ENCODE results near the gene HOXB9. TPM values are rescaled to one million over a fixed set of nuclear protein-coding genes. Genes with fewer than 3 reads are reported as not detected.

Gene HOXB9
- total and polyA plus RNA-seq, 2 of the 13 experiments (the other 11 are each of a cell fraction or from before 2014, with no cell fraction given) = not detected

DNA sequence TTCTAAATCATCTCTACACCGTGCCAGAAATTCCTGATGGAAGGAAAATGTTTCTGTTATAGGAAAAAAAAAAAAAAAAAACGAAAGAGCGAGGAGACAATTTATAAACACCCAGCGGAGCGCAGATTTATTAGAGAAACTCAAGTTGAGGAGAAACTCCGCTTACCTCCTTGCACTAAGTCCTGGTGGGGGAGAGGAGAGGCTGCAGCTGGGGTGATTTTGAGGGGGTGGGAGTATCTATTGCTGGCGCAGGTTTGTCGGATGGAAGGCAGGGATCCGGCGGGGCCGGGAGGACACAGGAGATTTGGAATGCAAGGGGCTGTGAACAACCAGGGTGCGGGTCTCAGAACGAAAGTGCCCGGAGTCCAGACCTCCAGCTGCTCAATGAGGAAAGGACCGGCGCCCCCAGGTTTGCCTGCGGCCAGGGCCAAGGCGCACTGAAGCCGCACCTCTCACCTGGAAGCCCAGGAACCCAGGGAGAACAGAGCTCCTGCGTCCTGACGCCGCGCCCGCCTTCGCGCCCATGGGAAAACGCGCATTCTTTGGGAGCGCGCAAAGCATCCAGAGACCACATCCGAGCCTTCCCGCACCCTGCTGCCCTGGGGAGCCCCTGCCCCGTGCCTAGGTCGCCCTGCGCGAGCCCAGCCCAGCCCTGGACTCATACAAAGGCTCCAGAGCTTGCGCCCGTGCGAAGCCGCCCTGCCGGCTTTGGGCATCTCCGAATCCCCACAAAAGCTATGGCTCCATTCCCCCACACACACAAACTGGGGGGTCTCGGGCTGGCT, 8.5 kb downstream of the HOXB9 start:
- H3K27ac ChIP-seq (ENCODE audit: extremely low read length, insufficient read depth, low read length) = no peak overlapping the region
- no peak overlapping the region for H3K9ac ChIP-seq (ENCODE audit: insufficient read depth, low read depth, low read length)
- peaks cover 49 to 97% of the 10 kb centered on the region in 2 experiments for H3K27me3 ChIP-seq (ENCODE audit: control insufficient read depth in 1 of 2, insufficient read depth in 2 of 2, low read length in 2 of 2)

GRCh38 chr17:48616717-48617470, 9.3 kb downstream of the HOXB9 start:
- BruUV-seq (replicated peaks) = no TSS peak
- no peaks in the 10 kb centered on the region for H3K36me3 ChIP-seq (replicated peaks in 1 of 2; ENCODE audit: control insufficient read depth in 1 of 2, insufficient read depth in 2 of 2, low read length in 2 of 2)
- DNase-seq (ENCODE audit: low spot score) = no peak
- peaks cover 8% of the 10 kb centered on the region; the same call in 1 of the 2 replicates for H4K20me1 ChIP-seq (ENCODE audit: insufficient read depth, low read length)
- no peaks in the 10 kb centered on the region for H3K9me3 ChIP-seq (ENCODE audit: low read length)
- TF ChIP-seq CBX2 (IDR thresholded peaks at IDR 0.05; ENCODE audit: low read depth, low read length) = 0 out of 2 replicates have a peak, but pooled peaks have one; percentile 37
- no peak for TF ChIP-seq CBX2 (CRISPR knock-in tag; IDR thresholded peaks at IDR 0.05; ENCODE audit: low read depth)
- TF ChIP-seq ZC3H13 (CRISPR knock-in tag; IDR thresholded peaks at IDR 0.05) = no peak
- TF ChIP-seq, protein P1, sequence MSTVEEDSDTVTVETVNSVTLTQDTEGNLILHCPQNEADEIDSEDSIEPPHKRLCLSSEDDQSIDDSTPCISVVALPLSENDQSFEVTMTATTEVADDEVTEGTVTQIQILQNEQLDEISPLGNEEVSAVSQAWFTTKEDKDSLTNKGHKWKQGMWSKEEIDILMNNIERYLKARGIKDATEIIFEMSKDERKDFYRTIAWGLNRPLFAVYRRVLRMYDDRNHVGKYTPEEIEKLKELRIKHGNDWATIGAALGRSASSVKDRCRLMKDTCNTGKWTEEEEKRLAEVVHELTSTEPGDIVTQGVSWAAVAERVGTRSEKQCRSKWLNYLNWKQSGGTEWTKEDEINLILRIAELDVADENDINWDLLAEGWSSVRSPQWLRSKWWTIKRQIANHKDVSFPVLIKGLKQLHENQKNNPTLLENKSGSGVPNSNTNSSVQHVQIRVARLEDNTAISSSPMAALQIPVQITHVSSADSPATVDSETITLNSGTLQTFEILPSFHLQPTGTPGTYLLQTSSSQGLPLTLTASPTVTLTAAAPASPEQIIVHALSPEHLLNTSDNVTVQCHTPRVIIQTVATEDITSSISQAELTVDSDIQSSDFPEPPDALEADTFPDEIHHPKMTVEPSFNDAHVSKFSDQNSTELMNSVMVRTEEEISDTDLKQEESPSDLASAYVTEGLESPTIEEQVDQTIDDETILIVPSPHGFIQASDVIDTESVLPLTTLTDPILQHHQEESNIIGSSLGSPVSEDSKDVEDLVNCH (CRISPR knock-in tag; IDR thresholded peaks at IDR 0.05) = no peak
- TF ChIP-seq ATF7 (IDR thresholded peaks at IDR 0.05) = no peak
- no peak for TF ChIP-seq ATF7 (CRISPR knock-in tag; IDR thresholded peaks at IDR 0.05)
- TF ChIP-seq EZH2 (conservative IDR thresholded peaks at IDR 0.05; ENCODE audit: low read depth, low read length) = 0 out of 2 replicates have a peak, but pooled peaks have one; percentile 27
- CTCF ChIA-PET (ENCODE audit: low intra/inter-chr PET ratio, low total read pairs) = interaction anchor here (1.5 kb wide), 1 partner anchor 282 kb away, joined by 5 read pairs; no protein-coding TSS in a partner anchor
- FAIRE-seq = no peak
- peaks cover 10% of the 10 kb centered on the region for H3K4me1 ChIP-seq (ENCODE audit: insufficient read depth, low read length)
- H3K4me3 ChIP-seq (replicated peaks in 1 of 3; ENCODE audit: insufficient read depth in 1 of 3, low read depth in 2 of 3, low read length in 3 of 3) = no peak overlapping the region
- H3K79me2 ChIP-seq (ENCODE audit: insufficient read depth, low read length) = no peaks in the 10 kb centered on the region
- H3K9ac ChIP-seq (ENCODE audit: insufficient read depth, low read depth, low read length) = no peak overlapping the region
- H3K27ac ChIP-seq (ENCODE audit: extremely low read length, insufficient read depth, low read length) = no peak overlapping the region
- ATAC-seq = no peak
- WGBS (ENCODE audit: low lambda C conversion rate) = 9% methylated on average over 14 of the region's 15 CpGs
- no peak overlapping the region for H2AFZ ChIP-seq (ENCODE audit: low read length)
- no peak overlapping the region for H3K4me2 ChIP-seq (ENCODE audit: low read depth, low read length)
- intact Hi-C loops (cut with micrococcal nuclease; ENCODE audit: unreplicated experiment) = loop anchor here (5.0 kb wide), 2 partner anchors 355 to 590 kb away; no protein-coding TSS in a partner anchor
- H3K27me3 ChIP-seq (ENCODE audit: control insufficient read depth in 1 of 2, insufficient read depth in 2 of 2, low read length in 2 of 2) = peaks cover 45 to 97% of the 10 kb centered on the region in 2 experiments
- POLR2A ChIA-PET = no interaction called here
- in situ Hi-C loops (cut with HindIII; ENCODE audit: extremely low pct_ligation_motif_present, low pct_unique_long_range_greater_than_20kb) = no loop called here

More for the DNA sequence above, 8.5 kb downstream of the HOXB9 start:
- BruUV-seq (replicated peaks) = no TSS peak
- CTCF ChIA-PET (ENCODE audit: low intra/inter-chr PET ratio, low total read pairs) = interaction anchor here (1.2 to 2.0 kb wide), 8 partner anchors 243 to 592 kb away, joined by 3 to 24 read pairs (median 5); no protein-coding TSS in a partner anchor
- H3K4me3 ChIP-seq (replicated peaks in 1 of 3; ENCODE audit: insufficient read depth in 1 of 3, low read depth in 2 of 3, low read length in 3 of 3) = no peak overlapping the region
- H4K20me1 ChIP-seq (ENCODE audit: insufficient read depth, low read length) = peaks cover 8% of the 10 kb centered on the region; the same call in 1 of the 2 replicates
- H3K9me3 ChIP-seq (ENCODE audit: low read length) = no peaks in the 10 kb centered on the region
- intact Hi-C loops (cut with micrococcal nuclease; ENCODE audit: unreplicated experiment) = loop anchor here (1.0 to 5.0 kb wide), 4 partner anchors 281 to 590 kb away; no protein-coding TSS in a partner anchor
- no peak for DNase-seq (ENCODE audit: low spot score)
- 46% methylated on average over 36 of the region's 43 CpGs for WGBS (ENCODE audit: low lambda C conversion rate)
- H3K4me1 ChIP-seq (ENCODE audit: insufficient read depth, low read length) = peaks cover 6% of the 10 kb centered on the region
- POLR2A ChIA-PET = no interaction called here
- no peak for ATAC-seq
- H2AFZ ChIP-seq (ENCODE audit: low read length) = no peak overlapping the region
- H3K36me3 ChIP-seq (replicated peaks in 1 of 2; ENCODE audit: control insufficient read depth in 1 of 2, insufficient read depth in 2 of 2, low read length in 2 of 2) = no peaks in the 10 kb centered on the region
- no peak overlapping the region for H3K4me2 ChIP-seq (ENCODE audit: low read depth, low read length)
- no peak for TF ChIP-seq NFYB (CRISPR knock-in tag; IDR thresholded peaks at IDR 0.05)
- no peaks in the 10 kb centered on the region for H3K79me2 ChIP-seq (ENCODE audit: insufficient read depth, low read length)
- in situ Hi-C loops (cut with HindIII; ENCODE audit: extremely low pct_ligation_motif_present, low pct_unique_long_range_greater_than_20kb) = no loop called here
- no peak for FAIRE-seq

All from HepG2 (cell line).